KBM-7 (cell line): ENCODE data around the gene GRK2.
A peak's percentile ranks its signal among the peaks of the same experiment; 100 is the strongest.

Source experiments
- DNase-seq: peaks from one replicate; pipeline ENCODE4 v3.0.0-alpha.2; 2015
- in situ Hi-C: fragments of 300-500 bp; cut with MboI; formaldehyde crosslinking; loops from 2 replicates; pipeline ENCODE4 v1.14.3; 2020; ENCODE audit warnings: low sequenced_read_pairs, low pct_unique_long_range_greater_than_20kb, mixed read lengths

Gene GRK2

DNA sequence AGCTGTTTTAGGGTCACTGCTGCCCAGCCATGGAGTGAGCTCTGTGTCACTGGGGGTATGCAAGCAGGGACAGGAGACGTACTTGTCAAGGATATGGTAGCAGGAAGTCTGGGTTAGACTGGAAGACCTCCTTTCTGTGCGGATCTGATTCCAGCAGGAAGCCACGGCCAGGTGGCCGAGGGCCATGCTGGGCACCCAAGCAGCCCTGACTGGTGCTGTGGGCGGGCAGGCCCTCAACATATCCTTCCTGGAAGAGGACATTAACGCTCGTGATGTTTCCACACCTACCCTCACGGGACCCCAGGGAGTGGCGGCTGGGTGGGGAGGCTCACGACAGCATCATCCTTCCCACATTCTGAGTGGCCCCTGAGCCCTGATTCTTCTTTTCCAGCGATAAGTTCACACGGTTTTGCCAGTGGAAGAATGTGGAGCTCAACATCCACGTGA, 14.1 kb downstream of the GRK2 start:
- no peak for DNase-seq
- in situ Hi-C loops: no loop called here

DNA sequence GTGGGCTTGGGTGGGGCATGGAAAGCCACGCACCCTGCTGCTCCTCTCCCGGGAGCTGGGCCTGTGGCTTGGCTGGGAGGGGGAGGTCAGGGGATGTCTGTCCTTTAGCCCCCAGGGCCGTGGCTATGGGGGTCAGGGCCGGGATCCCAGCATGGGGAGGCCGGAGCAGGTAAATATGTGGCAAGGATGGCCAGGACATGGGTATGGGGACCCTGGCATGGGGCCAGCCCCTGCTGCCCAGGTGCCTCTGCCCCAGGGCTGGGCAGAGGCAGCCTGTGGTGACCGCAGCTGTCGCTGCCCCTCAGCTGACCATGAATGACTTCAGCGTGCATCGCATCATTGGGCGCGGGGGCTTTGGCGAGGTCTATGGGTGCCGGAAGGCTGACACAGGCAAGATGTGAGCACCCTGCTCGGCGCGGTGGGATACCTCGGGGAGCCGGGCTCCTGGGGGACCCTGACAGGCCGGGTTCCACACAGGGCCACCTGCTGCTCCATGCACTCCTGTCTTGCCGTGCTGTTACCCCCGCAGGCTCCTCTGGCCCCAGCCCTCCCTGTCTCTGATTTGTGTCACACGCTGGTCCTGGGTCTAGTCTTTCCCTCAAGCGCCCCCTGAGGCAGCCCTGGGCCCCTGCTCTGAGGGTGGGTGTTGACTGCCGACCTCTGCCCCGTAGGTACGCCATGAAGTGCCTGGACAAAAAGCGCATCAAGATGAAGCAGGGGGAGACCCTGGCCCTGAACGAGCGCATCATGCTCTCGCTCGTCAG, 14.7 kb downstream of the GRK2 start:
- in situ Hi-C loops: no loop called here
- no peak for DNase-seq

DNA sequence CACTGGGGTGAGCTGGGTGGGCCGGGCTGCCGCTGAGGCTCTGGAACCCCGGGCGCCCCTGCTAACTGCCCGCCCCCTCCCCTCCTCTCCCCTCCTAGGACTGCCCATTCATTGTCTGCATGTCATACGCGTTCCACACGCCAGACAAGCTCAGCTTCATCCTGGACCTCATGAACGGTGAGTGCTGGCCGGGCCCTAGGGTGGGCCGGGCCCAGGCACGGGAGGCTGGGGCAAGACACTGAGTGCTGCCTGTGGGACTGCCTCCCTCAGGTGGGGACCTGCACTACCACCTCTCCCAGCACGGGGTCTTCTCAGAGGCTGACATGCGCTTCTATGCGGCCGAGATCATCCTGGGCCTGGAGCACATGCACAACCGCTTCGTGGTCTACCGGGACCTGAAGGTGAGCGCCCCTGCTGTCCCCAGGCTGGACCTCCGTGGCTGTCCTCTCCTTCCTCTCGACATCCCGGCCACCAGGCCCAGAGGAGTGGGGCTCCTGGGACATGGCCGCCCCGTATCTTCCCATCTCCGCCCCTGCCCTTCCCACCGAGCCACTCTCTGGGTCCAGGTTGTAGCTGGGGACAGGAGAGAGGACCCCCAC, 15.4 kb downstream of the GRK2 start:
- no peak for DNase-seq
- in situ Hi-C loops: no loop called here

DNA sequence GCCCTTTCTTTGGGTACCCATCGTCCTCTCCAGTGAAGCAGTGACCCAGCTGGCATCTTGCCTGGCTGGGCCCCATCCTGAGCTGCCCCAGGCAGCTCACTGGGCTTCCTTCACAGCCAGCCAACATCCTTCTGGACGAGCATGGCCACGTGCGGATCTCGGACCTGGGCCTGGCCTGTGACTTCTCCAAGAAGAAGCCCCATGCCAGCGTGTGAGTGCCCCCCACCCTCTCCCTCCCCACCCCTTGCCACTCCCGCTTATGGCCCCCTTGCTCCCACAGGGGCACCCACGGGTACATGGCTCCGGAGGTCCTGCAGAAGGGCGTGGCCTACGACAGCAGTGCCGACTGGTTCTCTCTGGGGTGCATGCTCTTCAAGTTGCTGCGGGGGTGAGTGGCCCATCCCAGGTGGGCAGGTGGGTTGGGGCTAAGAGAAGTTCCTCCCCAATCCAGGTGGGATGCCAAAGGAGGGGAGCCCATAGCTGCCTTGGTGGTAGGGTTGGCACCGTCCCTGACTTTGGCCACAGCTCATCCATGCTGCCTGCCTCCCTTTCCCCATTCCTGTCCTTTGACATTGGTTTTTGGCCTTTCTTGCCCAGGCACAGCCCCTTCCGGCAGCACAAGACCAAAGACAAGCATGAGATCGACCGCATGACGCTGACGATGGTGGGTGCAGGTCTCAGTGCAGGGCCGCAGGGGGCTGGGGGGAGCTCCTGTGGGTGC, 16.0 kb downstream of the GRK2 start:
- in situ Hi-C loops: no loop called here

DNA sequence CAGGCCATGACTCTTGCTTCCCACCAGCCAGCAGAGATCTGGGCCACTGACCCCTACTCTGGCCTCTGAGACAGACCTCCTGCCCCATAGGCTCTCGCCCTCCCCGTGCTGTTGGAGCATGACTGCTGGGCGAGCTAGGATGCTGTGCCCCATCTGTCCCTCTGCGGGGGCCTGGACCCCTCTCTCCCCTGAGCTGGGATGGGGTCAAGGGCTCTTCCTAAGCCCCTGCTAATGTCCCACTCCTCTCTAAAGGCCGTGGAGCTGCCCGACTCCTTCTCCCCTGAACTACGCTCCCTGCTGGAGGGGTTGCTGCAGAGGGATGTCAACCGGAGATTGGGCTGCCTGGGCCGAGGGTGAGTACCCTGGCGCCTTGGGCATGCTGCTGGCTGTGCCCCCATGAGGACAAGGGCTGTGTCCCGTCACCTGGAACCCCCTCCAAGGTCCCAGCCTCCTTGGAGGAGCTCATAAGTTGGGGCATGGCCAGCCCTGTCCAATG, 16.7 kb downstream of the GRK2 start:
- DNase-seq: no peak
- in situ Hi-C loops: no loop called here

More for the DNA sequence above, 16.0 kb downstream of the GRK2 start:
- DNase-seq: no peak

DNA sequence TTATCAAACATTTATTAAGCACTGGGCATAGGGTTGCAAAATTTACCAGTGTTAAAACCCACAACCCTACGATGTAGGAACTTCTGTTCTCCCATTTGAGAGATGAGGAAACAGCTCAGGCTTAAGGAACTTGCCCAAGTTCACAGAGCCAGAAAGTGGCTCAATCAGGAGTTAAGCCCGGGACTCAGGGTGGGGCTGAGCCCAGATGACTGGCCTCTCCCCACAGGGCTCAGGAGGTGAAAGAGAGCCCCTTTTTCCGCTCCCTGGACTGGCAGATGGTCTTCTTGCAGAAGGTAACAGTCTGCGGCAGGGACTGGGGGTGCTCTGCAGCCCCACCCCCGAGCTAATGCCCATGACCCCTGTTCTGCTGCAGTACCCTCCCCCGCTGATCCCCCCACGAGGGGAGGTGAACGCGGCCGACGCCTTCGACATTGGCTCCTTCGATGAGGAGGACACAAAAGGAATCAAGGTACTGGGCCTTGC, 17.2 kb downstream of the GRK2 start:
- in situ Hi-C loops: no loop called here
- no peak for DNase-seq

DNA sequence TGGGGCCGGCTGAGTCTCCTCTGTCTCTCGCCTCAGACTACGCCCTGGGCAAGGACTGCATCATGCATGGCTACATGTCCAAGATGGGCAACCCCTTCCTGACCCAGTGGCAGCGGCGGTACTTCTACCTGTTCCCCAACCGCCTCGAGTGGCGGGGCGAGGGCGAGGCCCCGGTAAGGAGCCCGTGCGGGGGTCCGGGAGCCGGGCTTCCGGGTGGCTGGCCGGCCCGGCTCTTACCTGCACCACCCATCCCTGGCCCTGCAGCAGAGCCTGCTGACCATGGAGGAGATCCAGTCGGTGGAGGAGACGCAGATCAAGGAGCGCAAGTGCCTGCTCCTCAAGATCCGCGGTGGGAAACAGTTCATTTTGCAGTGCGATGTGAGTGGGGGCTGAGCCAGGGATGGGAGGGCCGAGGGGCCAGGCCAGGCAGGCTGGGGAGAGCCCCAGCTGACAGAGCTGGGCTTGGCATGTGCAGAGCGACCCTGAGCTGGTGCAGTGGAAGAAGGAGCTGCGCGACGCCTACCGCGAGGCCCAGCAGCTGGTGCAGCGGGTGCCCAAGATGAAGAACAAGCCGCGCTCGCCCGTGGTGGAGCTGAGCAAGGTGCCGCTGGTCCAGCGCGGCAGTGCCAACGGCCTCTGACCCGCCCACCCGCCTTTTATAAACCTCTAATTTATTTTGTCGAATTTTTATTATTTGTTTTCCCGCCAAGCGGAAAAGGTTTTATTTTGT, 18.7 kb downstream of the GRK2 start:
- in situ Hi-C loops: no loop called here
- no peak for DNase-seq

DNA sequence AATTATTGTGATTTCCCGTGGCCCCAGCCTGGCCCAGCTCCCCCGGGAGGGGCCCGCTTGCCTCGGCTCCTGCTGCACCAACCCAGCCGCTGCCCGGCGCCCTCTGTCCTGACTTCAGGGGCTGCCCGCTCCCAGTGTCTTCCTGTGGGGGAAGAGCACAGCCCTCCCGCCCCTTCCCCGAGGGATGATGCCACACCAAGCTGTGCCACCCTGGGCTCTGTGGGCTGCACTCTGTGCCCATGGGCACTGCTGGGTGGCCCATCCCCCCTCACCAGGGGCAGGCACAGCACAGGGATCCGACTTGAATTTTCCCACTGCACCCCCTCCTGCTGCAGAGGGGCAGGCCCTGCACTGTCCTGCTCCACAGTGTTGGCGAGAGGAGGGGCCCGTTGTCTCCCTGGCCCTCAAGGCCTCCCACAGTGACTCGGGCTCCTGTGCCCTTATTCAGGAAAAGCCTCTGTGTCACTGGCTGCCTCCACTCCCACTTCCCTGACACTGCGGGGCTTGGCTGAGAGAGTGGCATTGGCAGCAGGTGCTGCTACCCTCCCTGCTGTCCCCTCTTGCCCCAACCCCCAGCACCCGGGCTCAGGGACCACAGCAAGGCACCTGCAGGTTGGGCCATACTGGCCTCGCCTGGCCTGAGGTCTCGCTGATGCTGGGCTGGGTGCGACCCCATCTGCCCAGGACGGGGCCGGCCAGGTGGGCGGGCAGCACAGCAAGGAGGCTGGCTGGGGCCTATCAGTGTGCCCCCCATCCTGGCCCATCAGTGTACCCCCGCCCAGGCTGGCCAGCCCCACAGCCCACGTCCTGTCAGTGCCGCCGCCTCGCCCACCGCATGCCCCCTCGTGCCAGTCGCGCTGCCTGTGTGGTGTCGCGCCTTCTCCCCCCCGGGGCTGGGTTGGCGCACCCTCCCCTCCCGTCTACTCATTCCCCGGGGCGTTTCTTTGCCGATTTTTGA, 19.5 kb downstream of the GRK2 start:
- in situ Hi-C loops: no loop called here
- DNase-seq: no peak

DNA sequence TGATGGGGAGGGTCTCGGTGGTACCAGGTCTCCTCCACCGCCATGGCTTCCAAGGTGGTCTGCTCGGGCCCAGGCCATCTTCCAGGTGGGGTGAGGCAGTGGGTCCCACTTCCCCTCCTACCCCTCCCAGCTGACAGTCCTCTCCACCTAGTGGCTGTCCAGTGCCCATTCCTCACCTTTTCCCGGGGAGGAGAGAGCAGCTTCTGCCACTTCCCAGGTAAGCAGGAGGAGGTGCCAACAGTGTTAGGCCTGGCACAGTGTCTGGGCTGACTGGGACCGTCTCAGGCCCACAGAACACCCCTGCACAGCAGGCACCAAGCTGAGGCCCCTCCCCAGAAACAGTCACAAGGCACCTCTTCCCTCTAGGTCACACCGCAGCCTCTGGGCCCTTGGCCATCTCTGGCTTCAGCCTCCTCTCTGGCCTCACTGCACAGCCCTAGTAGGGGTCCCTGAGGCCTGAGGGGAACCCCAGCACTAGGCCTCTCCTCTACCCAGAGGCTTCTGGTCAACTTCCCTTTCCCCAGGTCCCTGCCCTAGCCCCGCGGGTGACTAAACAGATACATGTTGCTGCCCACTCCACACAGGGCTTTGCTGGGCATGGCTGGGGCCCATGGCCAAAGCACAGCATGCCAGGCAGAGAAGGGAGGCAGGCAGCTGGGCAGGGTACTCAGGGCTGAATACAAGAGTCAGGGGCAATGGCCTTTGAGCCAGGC, 20.5 kb downstream of the GRK2 start:
- in situ Hi-C loops: no loop called here

DNA sequence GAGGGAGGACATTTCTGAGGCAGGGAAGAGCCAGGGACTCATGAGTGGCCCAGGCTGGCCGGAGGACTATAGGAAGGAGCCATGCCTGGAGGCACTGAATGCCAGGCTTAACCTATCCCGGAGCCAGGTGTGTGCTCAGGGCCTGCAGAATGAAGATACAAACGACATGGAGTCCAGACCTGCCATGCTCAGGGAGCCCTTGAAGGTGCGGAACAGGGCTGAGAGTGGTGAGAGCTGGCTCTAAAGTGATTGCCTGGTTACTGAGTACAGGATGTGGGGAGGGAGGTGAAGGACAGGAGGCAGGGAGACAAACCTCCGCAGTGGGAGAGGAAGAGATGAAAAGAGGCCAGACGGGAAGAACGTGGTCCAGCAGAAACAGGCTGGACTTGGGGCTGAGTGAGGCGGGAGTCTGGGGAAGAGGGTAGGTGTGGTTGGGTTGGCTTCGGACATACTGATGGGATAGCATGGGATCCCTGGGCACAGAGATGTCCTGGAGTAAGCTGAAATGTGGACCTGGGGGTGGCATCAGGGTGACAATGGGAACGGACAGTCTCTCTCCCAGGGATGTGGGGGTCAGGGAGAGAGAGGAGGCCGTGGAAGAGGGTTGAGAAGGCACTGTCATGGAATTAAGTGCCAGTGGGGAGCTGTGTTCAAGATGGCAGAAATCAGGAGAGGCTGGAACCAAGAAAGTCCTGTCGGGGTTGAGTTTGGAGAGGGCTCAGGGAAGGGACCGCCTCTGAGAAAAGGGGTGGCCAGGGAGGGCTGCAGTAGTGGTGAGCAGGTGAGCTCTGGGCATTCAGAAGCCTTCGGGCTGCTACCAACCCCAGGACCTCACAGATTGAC, 21.3 kb downstream of the GRK2 start:
- in situ Hi-C loops: no loop called here
- DNase-seq: no peak

More for the DNA sequence above, 20.5 kb downstream of the GRK2 start:
- no peak for DNase-seq

DNA sequence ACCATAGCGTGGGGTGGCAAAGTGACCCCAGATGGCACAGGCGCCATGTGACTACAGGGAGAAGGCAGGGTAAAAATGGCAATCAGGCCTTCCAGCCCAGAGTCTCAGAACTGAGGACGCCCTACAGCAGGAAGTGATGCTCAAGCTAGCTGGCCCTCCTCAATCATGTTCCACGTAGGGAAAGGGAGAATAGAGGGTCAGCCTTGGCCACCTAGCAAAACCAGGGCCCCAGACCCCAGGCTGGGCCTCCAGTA, 21.9 kb downstream of the GRK2 start:
- in situ Hi-C loops: no loop called here
- no peak for DNase-seq

DNA sequence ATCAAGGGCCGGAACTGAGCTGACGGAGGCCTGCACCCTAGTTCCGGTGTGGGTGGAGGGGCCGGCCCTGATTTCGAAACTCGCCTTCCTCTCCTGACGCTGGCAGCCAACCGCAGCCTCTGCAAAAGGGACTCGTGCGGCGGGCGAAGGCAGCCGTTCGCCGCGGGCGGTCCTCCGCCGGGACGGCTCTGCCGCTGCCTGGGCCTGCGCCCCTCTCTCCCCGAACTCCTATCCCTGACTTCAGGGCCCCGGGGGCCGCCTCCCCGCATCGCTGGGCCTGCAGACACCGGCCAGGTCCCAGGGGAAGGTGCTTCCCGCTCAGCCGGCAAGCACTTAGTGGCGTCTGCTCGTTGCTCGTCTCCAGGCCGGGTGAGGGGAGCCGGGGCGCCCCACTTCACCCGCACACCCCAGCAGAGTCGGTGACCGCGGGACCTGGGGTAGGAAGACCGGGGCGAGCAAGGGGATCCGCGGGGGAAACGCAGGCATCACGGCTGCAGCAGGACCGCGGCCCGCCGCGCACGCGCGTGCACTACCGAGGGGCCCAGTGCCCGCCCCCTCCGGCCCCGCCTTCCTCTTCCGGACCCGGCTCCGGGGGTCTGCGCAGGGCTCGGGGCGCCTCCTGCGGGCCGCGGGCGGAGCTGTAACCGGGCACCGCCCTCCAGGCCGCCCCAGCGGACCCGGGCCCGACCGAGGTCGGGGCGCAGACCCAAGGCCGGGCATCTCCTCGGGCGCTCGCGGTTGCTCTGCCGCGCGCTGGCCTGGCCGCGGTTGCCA, 22.4 kb downstream of the GRK2 start:
- in situ Hi-C loops: no loop called here
- DNase-seq: peak; percentile 97

DNA sequence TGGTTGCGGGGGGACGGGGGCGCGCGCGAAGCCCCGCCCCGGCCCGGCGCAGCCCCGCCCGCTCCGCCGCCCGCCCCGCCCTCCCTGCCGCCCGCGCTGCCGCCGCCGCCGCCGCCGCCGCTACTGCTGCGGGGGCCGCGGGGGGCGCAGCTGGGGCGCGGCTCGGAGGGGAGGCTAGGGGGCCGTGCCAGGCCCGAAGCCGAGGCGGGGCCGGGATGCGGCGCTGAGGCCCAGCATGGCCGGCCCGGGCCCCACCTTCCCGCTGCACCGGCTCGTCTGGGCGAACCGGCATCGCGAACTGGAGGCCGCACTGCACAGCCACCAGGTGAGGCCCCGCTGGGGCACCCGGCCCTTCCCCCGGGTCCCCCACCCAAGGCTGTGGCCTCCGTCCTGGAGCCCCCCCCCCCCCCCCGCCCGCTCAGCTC, 23.0 kb downstream of the GRK2 start, which contains the start of gene ANKRD13D:
Gene ANKRD13D, plus strand, starts transcription at position 78 of the 425 bp plus-strand sequence. Its CDS starts 158 bp downstream, at position 236.
- in situ Hi-C loops: no loop called here
- DNase-seq: no peak

DNA sequence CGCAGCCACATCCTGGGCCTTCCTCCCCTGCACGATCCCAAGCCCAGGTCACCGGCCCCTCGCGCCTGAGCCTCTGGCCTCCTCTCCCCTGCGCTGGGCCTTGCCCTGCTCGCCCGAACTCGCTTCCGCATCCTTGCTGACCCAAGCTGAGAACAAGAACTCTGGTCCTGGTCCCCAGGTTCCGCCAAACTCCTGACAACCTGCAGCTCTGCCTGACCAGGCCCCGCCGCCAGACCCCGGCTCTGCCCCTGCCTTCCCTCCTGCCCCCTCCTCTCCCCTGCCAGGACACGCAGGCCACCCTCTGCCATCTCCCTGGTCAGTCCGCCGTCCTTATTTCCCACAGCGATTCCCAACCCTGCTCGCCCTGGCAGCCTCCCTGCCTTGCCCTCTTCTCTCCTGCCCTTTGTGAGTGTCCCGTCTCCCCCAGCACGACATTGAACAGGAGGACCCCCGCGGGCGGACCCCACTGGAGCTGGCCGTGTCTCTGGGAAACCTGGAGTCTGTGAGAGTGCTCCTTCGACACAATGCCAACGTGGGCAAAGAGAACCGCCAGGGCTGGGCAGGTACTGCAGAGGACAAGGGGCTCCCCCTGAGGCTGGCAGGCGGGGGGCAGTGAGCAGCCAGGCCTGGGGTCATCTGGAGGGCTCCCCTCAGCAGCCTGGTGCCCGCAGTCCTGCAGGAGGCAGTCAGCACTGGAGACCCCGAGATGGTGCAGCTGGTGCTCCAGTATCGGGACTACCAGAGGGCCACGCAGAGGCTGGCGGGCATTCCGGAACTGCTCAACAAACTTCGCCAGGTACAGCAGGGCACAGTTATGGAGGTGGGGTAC, 23.6 kb downstream of the GRK2 start:
- in situ Hi-C loops: no loop called here
- DNase-seq: no peak

DNA sequence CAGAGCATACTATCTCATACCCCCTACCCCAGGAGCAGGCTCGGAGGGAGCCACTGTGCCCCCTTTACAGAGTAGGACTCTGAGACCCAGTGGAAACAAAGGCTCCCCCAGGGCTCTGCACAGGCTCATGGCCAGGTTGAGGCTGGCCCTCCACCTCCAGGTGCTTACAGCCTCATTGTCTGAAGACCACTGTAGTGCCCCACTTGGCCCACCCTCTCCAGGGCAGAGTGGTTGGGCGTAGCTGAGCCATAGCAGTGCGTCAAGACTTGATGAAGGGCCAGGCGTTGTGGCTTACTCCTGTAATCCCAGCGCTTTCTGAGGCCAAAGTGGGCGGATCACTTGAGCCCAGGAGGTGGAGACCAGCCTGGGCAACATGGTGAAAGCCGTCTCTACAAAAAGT, 24.5 kb downstream of the GRK2 start:
- in situ Hi-C loops: no loop called here
- no peak for DNase-seq
